ENCODE measurements around the gene ACCSL.

Gene ACCSL

DNA sequence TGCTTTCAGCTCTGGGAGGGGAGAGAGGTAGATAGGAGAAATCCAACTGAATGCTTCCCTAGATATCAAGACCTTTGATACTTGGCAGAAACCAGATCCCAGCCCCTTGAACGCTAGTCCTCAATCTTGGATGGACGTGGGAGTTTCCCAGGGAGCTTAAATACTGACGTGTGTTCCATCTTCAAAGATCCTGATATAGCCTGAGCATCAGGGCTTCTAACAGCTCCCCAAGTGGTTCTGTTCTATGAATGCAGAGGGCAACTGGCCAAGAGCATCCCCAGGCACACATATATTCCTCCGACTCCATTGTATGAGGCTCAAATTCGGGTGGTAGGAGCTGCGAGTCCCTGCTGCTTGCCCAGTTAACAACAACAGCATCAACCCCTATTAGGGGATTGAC is 9.6 kb downstream of the ACCSL start:
- FAIRE-seq: no peak
- DNase-seq (ENCODE audit: low spot score): no peak

DNA sequence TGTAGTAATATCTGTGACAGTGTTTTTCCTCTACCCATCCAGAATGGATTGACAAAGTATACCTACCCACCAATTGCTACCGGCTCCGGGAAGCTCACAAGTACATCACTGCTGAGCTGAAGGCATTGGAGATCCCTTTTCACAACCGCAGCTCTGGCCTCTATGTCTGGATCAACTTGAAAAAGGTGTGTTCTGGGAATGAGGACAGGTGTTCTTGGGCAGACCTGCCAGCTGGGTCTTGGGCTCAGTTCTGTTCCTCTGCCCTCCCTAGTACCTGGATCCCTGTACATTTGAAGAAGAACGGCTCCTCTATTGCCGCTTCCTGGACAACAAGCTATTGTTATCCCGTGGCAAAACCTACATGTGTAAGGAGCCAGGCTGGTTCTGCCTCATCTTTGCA is 10.5 kb downstream of the ACCSL start:
- FAIRE-seq: no peak
- DNase-seq (ENCODE audit: low spot score): no peak

DNA sequence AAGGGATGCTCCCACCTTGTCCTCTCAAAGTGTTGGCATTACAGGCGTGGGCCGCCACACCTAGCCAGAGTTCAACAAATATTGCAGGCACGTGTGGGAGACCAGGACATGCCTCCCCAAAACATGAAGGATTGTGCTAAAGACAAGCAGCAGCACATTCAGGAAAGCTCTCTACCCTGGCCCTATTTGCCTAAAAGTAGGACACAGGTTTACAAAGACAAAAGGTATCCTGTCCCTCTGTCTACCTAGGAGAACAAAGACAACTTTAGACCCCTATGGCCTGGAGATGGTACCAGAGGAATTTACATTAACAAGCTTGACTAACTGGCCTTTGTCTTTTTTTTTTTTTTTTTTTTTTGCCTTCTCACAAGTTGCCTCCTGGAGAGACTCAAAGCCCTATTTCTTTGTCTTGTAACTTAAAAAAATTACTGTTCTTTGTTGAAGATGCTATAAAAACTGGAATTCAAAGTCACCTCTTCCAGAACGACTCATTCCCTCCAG is 17.4 kb downstream of the ACCSL start:
- FAIRE-seq: no peak

DNA sequence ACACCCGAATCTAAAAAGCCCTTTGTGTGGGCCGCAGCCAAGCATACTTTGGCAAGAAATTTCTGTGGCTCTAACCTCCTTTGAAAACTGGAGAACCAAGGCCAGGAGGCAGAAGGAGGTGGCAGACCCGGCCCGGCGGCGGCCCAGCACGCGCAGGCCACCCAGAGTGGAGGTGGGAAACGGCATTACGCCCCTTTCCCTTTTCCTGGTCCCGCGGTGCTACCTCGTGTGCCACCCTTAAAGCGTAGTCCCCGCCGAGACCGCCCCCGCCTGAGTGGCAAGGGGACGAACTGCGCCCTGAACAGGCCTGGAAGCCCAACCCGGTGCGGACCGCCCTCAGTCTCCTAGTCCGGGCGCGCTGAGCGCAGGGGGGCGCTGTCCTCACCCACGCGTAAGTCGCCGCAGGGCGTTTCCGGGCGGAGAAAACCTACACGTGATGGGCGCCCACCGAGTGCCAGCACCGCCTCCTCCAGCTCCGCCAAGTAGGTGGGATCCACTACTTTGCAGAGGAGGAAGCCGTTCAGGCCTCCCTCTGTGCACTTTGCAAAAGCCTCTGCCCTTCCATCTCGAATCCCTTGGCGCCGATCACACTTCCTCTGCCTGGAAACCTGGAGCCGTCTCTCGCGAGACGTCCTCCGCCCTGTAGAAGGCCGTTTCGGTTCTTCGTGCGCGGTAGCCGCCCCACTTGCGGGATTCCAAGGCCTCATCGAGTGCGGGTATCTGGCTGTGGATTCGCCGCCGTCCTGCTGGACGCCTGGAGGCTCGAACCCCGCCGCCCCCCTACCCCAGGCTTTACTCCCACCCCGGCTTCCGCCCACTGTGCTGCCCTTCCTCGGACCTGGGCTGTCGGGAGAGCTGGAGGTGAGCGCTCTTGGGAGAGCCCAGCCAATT is 18.3 kb downstream of the ACCSL start, which contains the start of gene ACCS:
Gene ACCS (plus strand): TSS at position 430 of the 891 bp plus-strand sequence. CDS start 1,358 bp downstream, outside the sequence.
- DNase-seq (ENCODE audit: low spot score): peak; percentile 34
- no peak for FAIRE-seq

More for the DNA sequence above, 17.4 kb downstream of the ACCSL start:
- DNase-seq (ENCODE audit: low spot score): no peak

DNA sequence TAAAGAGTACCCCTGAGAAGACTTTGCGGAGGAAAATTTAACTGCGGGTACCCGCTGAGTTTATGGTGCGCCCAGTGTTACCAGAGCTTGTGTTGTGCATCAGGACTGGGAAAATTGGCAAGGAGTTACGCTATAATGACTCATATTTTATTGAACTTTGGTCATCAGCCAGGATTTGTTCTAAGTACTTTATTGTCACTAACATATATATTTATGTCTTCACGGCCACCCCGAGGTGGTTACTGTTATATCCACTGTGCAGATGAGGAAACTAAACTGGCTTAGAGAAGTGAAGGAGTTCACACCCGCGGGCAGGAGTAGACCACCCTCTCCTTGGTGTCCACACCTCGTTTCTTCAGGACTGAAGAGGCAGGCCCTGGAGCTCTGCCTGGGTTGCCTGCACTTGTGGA is 19.0 kb downstream of the ACCSL start:
- peak; percentile 17 for DNase-seq (ENCODE audit: low spot score)

DNA sequence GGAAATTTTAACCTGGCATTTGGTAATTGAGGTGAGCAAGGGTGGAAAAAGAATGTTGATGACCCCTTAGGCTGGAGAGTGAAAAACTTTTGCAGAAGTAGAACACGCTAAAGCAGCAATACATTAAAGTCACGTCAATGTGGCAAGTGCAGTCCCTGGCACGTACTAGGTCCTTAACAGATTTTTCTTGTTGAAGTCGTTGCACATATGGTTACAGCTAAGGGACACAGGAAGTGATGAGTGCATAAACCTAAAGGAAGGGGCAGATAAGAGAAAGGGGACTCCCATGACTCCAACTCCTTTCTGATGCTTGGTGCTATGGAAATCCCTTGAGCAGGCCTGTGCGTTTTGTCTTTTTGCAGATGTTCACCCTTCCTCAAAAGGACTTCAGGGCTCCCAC is 19.5 kb downstream of the ACCSL start:
- FAIRE-seq (no peak), DNase-seq (ENCODE audit: low spot score) (no peak)

More for the DNA sequence above, 19.0 kb downstream of the ACCSL start:
- no peak for FAIRE-seq

DNA sequence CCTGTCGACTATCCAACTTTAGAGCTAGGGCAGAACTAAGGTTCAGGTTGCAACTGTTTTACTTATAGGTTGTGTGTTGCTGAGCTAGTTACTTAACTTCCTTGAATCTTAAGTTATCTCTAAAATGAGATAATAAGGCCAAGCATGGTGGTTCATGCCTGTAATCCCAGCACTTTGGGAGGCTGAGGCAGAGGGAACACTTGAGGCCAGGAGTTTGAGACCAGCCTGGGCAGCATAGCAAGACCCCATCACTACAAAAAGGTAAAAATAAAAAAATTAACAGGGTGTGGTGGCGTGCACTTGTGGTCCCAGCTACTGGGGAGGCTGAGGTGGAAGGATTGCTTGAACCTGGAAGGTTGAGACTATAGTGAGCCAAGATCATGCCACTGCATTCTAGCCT is 20.4 kb downstream of the ACCSL start:
- FAIRE-seq: no peak
- no peak for DNase-seq (ENCODE audit: low spot score)

DNA sequence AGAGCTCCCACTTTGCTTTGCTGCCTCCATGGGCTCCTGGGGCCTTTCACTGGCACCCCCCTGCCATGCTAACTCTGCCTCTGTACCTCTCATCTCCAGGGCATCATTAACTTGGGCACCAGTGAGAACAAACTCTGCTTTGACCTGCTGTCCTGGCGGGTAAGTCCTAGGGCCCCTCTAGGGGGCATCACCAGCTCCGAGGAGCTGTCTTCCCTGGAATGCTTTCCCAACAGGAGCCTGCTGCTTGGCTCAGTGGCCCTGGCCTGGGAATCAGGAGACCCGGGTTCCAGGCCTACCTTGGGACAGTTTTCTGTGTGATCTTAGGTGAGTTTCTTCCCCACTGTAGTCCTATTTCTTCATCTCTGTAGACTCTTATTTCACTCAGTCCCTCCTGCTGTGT is 23.4 kb downstream of the ACCSL start:
- FAIRE-seq (no peak), DNase-seq (ENCODE audit: low spot score) (no peak)

DNA sequence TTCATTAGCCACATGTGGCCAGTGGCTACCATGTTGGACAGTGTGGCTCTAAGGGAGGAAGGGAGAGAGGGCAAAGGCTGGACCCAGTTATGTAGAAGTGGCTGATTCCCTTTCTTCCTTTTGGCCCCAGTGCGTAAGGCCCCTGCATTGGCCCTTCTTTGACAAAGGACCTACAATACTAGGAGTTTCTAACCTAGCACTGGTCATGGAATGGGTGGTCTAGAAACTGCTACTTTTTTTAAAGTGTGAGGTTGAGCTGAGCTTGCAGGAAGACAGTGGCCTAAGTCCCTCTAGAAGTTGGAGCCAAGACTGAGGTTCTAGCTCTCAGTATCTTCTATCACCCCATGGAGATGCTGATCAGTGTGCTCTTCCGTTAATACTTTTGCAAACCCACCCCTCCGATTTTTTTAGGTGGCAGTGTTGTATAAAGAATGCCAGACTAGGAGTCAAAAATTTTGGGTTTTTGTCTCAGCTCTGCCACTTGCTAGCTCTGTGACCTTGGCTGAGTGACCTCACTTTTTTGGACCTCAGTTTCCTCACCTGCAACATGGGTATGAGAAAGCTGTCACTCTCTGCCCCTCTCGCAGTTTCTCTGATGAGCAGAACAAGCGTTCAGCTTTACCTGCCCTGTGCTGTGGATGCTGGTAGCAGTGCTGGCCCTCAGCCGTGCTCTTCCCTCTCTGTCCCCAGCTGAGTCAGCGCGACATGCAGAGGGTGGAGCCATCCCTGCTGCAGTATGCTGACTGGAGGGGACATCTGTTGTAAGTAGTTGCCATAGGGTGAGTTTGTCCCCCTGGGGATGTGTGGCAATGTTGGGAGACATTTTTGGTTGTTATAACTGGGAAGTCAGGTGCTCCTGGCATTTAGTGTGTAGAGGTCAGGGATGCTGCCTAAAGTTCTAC is 25.2 kb downstream of the ACCSL start:
- no peak for FAIRE-seq

DNA sequence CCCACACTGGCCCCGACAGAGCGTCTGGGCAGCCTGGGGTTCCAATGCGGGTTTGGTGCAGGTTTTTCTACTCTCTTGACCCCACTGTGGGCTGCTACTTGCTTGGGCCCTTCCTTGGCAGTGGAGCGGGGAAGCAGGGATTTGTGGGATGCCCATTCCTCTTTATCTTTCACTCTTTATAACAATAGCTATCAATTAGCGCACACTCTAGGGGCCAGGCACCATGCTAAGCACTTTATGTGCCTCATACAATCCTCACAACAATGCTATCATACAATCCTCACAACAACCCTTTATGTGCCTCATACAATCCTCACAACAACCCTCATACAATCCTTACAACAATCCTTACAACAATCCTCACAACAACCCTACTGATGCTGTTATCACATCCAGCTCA is 31.0 kb downstream of the ACCSL start:
- no peak for FAIRE-seq
- DNase-seq (ENCODE audit: low spot score): no peak

More for the DNA sequence above, 25.2 kb downstream of the ACCSL start:
- no peak for DNase-seq (ENCODE audit: low spot score)

DNA sequence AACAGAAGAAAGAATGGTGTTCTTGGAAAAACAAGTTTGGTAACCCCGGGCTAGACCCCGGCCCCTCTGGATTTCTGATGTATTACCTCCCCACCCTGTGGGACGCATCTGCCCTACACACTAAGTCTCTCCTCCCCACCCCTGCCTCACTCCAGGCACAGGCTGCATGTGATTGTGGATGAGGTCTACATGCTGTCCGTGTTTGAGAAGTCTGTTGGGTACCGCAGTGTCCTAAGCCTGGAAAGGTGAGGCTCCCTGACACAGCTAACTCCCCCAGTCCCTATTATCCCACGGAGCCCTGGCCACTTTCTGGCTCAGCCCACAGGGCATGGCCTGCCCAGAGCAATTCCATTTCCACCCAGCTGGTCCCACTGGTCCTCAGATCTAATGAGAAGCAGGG is 31.6 kb downstream of the ACCSL start:
- no peak for FAIRE-seq
- DNase-seq (ENCODE audit: low spot score): no peak

DNA sequence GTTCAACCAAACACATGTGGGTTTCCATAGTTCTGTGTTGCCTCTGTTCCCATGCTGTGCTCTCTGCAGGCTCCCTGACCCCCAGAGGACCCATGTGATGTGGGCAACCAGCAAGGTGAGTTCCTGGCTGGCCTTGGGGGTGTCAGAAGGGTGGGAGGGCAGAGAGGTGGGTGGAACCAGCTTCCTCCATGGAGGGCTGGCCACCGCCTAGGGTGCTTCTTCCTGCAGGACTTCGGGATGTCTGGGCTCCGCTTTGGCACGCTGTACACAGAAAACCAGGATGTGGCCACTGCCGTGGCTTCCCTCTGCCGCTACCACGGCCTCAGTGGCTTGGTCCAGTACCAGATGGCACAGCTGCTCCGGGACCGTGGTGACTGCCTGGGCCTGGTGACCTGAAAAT is 33.2 kb downstream of the ACCSL start:
- DNase-seq (ENCODE audit: low spot score) (no peak), FAIRE-seq (no peak)

DNA sequence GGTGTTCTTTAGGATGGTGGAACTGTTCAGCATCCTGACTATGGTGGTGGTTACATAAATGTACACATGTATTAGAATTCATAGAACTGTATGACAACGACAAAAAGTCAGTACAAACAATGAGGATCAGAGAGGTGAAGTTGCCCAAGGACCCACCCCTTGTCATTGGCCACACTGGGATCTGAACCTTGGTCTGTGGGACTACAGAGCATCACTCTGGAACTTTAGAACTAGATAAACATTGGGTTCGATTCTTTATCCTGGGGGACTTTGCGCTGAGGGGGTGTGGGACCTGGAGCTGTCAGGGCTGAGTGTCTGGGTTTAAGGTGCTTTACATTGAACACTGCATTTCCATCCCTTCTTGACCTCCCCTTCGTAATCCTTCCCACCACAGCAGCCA is 34.9 kb downstream of the ACCSL start:
- FAIRE-seq: no peak

DNA sequence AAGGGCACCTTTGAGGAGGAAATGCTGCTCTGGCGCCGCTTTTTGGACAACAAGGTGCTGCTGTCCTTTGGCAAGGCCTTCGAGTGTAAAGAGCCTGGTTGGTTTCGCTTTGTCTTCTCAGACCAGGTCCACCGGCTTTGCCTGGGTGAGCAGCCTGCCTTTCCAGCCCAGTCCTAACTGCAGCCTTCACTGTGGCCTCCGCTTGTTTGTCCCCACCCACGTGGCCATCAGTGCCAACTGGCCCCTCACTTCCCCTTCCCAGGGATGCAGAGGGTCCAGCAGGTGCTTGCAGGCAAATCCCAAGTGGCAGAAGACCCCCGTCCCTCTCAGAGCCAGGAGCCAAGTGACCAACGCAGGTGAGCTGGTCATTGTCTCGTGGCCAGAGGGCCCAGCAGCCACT is 35.7 kb downstream of the ACCSL start:
- DNase-seq (ENCODE audit: low spot score) (no peak), FAIRE-seq (no peak)

More for the DNA sequence above, 34.9 kb downstream of the ACCSL start:
- DNase-seq (ENCODE audit: low spot score): no peak

DNA sequence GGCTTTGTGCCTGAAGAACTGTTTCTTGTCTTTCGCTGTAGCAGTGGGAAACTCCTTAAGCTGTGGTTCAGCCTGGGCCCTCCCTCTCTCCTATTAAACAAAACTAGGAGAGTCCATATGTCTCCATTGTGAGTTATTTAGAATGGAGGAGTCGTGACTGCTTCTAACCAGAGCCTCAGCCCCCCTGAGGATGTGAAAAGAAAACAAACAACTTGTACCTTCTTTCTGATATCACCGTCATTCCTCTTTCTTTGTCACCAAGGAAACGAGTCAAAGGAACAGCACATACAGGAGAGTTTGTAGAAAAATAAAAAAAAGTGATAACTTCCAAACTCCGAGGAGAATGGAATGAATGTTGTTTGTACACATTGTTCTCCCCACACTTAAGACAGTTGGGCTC is 36.1 kb downstream of the ACCSL start:
- DNase-seq (ENCODE audit: low spot score) (no peak), FAIRE-seq (no peak)

DNA sequence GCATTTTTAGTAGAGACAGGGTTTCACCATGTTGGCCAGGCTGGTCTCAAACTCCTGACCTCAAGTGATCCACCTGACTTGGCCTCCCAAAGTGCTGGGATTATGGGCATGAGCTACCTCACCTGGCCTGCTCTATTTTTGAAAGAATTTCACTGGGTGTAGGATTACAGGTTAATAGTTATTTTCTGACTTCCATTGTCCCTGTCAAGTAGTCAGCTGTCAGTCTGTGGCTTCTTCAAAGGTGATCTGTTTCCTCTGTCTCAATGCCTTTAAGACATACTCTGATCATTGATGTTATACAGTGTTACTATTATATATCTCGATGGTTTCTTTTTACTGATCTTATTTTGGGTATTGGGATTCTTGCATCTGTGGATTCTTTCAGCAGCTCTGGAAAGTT is 37.5 kb downstream of the ACCSL start:
- no peak for DNase-seq (ENCODE audit: low spot score)
- FAIRE-seq: no peak

DNA sequence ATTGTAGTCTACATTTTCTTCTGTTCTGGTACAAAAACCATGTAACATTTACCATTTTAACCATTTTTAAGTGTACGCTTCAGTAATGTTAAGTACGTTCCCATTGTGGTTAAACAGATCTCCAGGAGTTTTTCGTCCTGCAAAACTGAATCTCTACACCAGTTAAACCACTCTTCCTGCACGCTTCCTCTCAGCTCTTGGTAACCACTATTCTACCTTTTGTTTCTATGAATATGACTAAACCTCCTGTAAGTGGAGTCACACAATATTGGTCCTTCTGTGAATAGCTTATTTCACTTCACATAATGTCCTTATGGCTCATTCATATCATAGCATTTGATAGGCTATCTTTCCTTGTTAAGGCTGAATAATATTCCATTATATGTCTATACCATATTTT is 40.6 kb downstream of the ACCSL start:
- DNase-seq (ENCODE audit: low spot score) (no peak), FAIRE-seq (no peak)

DNA sequence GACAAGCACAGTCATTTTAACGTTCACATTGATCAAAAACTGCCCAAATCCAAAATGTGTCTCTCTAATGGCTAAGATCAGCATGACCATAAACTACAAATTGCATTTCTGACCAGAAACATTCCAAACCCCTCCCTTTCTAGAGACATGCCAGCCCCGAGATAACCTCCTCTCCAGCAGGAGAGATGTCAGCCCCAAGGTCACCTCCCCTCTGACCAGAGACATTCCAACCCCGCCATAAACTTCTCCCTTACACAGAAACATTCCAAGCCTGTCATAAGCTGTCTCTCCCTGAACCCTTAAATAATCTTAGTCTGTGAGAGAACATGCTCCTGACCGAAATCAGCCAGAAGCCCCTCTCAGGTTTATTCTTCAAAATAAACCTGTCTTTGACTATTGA is 41.1 kb downstream of the ACCSL start:
- no peak for DNase-seq (ENCODE audit: low spot score)
- no peak for FAIRE-seq

DNA sequence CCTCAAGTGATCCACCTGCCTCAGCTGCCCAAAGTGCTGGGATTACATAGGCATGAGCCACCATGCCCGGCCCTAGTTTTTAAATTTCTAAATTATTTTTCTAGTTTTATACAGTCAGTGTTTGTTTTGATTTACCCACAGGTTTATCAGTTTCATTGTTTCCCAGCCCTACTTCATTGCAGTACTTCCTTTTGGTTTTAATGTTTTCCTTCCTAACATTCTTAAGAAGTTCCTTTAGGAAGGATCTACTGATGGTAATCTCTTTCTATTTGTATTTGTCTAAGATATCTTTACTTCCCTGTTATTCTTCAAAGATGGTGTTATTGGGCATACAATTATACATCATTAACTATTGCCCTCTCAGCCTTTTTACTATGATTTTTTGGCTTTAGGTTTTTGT is 42.8 kb downstream of the ACCSL start:
- no peak for FAIRE-seq

DNA sequence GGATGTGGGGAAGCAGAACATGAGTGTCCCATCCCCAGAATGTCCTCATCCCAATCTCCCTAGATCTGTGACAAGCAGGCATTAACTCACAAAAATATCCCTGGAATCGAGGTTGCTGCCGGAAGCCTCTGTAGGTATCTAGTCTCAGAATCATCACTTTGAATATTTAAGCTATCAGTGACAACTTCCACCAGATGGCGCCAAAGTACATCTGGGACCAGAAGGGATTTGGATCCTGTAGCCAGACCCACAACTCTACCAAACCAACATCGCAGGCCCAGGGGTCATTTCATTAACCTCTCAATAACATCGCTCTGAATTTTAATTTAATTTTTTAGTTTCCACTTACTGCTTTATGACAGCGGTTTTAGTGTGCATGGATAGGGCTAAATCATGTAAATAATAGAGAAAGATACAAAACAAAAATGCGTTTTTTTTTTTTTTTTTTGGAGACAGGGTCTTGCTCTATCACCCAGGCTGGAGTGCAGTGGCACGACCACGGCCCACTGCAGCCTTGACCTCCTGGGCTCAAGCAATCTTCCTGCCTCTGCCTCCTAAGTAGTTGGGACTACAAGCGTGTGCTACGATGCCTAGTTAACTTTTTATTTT is 46.6 kb downstream of the ACCSL start:
- FAIRE-seq: peak; percentile 57
- peak; percentile 49 for DNase-seq (ENCODE audit: low spot score)

More for the DNA sequence above, 42.8 kb downstream of the ACCSL start:
- DNase-seq (ENCODE audit: low spot score): no peak
